ENCODE measurements around the gene APPL2. TPM values are rescaled to one million over a fixed set of nuclear protein-coding genes. Genes with fewer than 3 reads are reported as not detected.
"Not testable (repeated sequence)": the region's sequence is repeated elsewhere in the genome, so short reads cannot be mapped to it uniquely, and the experiment has no call there.

APPL2 gene
- total RNA-seq, 1 experiment from 2014 or later: 44.1 TPM

GRCh38 chr12:105252901-105253300, 16.9 kb upstream of the APPL2 start:
- no peak overlapping the region for H3K9ac ChIP-seq (ENCODE audit: low read length)
- no peak overlapping the region for H2AFZ ChIP-seq (ENCODE audit: low read length)
- no peak overlapping the region for H3K4me3 ChIP-seq (ENCODE audit: low read length)
- H4K20me1 ChIP-seq (ENCODE audit: insufficient read depth, low read depth, low read length): no peaks in the 10 kb centered on the region
- no peak overlapping the region for H3K4me2 ChIP-seq (ENCODE audit: low read depth, low read length, poor library complexity, severe bottlenecking)
- H3K9me3 ChIP-seq (ENCODE audit: low read length): no peaks in the 10 kb centered on the region
- H3K27me3 ChIP-seq (ENCODE audit: low read length): no peaks in the 10 kb centered on the region
- H3K4me1 ChIP-seq (ENCODE audit: low read length): peaks cover 8% of the 10 kb centered on the region
- H3K79me2 ChIP-seq (ENCODE audit: low read length): no peaks in the 10 kb centered on the region
- DNase-seq: no peak
- H3K27ac ChIP-seq (ENCODE audit: low read length): no peak overlapping the region
- H3K36me3 ChIP-seq (ENCODE audit: insufficient read depth, low read length): no peaks in the 10 kb centered on the region; the same call in 1 of the 2 replicates
- no peaks in the 10 kb centered on the region for H3K9me2 ChIP-seq (replicated peaks; ENCODE audit: insufficient read depth, low read length)

DNA sequence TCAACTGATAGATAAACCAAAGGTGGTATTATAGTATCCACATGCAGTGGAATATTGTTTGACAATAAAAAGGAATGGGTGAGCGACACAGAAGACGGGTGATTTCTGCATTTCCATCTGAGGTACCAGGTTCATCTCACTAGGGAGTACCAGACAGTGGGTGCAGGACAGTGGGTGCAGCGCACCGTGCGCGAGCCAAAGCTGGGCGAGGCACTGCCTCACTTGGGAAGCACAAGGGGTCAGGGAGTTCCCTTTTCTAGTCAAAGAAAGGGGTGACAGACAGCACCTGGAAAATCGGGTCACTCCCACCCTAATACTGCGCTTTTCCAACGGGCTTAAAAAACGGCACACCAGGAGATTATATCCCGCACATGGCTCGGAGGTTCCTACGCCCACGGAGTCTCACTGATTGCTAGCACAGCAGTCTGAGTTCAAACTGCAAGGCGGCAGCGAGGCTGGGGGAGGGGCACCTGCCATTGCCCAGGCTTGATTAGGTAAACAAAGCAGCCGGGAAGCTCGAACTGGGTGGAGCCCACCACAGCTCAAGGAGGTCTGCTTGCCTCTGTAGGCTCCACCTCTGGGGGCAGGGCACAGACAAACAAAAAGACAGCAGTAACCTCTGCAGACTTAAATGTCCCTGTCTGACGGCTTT, 9.9 kb upstream of the APPL2 start:
- H4K20me1 ChIP-seq (ENCODE audit: insufficient read depth, low read depth, low read length); H2AFZ ChIP-seq (ENCODE audit: low read length): not testable (repeated sequence)

GRCh38 chr12:105245291-105245690, 9.3 kb upstream of the APPL2 start:
- Histone ChIP-seq H3K4me2 (ENCODE audit: low read depth, low read length, poor library complexity, severe bottlenecking) (no peak overlapping the region), H3K27me3 (ENCODE audit: low read length) (no peaks in the 10 kb centered on the region), H3K4me1 (ENCODE audit: low read length) (peaks cover 8% of the 10 kb centered on the region), H3K79me2 (ENCODE audit: low read length) (no peaks in the 10 kb centered on the region), H4K20me1 (ENCODE audit: insufficient read depth, low read depth, low read length) (no peaks in the 10 kb centered on the region), H3K9me2 (replicated peaks; ENCODE audit: insufficient read depth, low read length) (no peaks in the 10 kb centered on the region), H3K9me3 (ENCODE audit: low read length) (no peaks in the 10 kb centered on the region), H3K4me3 (ENCODE audit: low read length) (no peak overlapping the region), H3K27ac (ENCODE audit: low read length) (no peak overlapping the region), H2AFZ (ENCODE audit: low read length) (no peak overlapping the region), H3K9ac (ENCODE audit: low read length) (no peak overlapping the region), H3K36me3 (ENCODE audit: insufficient read depth, low read length) (no peaks in the 10 kb centered on the region)
- no peak for DNase-seq

More for the DNA sequence above, 9.9 kb upstream of the APPL2 start:
- not testable (repeated sequence) for H3K9me3 ChIP-seq (ENCODE audit: low read length); H3K4me2 ChIP-seq (ENCODE audit: low read depth, low read length, poor library complexity, severe bottlenecking); H3K9ac ChIP-seq (ENCODE audit: low read length); H3K79me2 ChIP-seq (ENCODE audit: low read length); H3K27ac ChIP-seq (ENCODE audit: low read length); DNase-seq; H3K27me3 ChIP-seq (ENCODE audit: low read length); H3K4me3 ChIP-seq (ENCODE audit: low read length); H3K4me1 ChIP-seq (ENCODE audit: low read length); H3K9me2 ChIP-seq (replicated peaks; ENCODE audit: insufficient read depth, low read length); H3K36me3 ChIP-seq (ENCODE audit: insufficient read depth, low read length)

GRCh38 chr12:105240228-105240627, 4.3 kb upstream of the APPL2 start:
- H3K79me2 ChIP-seq (ENCODE audit: low read length): peaks cover 4% of the 10 kb centered on the region; the same call in 1 of the 2 replicates
- peak overlapping the region; percentile 46; the same call in 1 of the 2 replicates for H2AFZ ChIP-seq (ENCODE audit: low read length)
- no peaks in the 10 kb centered on the region for H3K9me3 ChIP-seq (ENCODE audit: low read length)
- H3K9me2 ChIP-seq (replicated peaks; ENCODE audit: insufficient read depth, low read length): no peaks in the 10 kb centered on the region
- peaks cover 21% of the 10 kb centered on the region for H3K4me1 ChIP-seq (ENCODE audit: low read length)
- H3K4me3 ChIP-seq (ENCODE audit: low read length): no peak overlapping the region
- no peak overlapping the region for H3K4me2 ChIP-seq (ENCODE audit: low read depth, low read length, poor library complexity, severe bottlenecking)
- H3K27me3 ChIP-seq (ENCODE audit: low read length): no peaks in the 10 kb centered on the region
- no peak overlapping the region for H3K27ac ChIP-seq (ENCODE audit: low read length)
- no peak overlapping the region for H3K9ac ChIP-seq (ENCODE audit: low read length)
- no peaks in the 10 kb centered on the region for H3K36me3 ChIP-seq (ENCODE audit: insufficient read depth, low read length)
- no peaks in the 10 kb centered on the region for H4K20me1 ChIP-seq (ENCODE audit: insufficient read depth, low read depth, low read length)
- DNase-seq: peak; percentile 49

- H3K4me3 ChIP-seq (ENCODE audit: low read length): no peak overlapping the region
- no peaks in the 10 kb centered on the region for H3K36me3 ChIP-seq (ENCODE audit: insufficient read depth, low read length)
- no peak for DNase-seq
- H3K4me1 ChIP-seq (ENCODE audit: low read length): peaks cover 30% of the 10 kb centered on the region
- no peaks in the 10 kb centered on the region for H3K9me3 ChIP-seq (ENCODE audit: low read length)
- H3K9ac ChIP-seq (ENCODE audit: low read length): no peak overlapping the region
- H3K9me2 ChIP-seq (replicated peaks; ENCODE audit: insufficient read depth, low read length): no peaks in the 10 kb centered on the region
- H4K20me1 ChIP-seq (ENCODE audit: insufficient read depth, low read depth, low read length): no peaks in the 10 kb centered on the region
- H3K27me3 ChIP-seq (ENCODE audit: low read length): no peaks in the 10 kb centered on the region
- peaks cover 12% of the 10 kb centered on the region for H3K79me2 ChIP-seq (ENCODE audit: low read length)
- no peak overlapping the region for H3K4me2 ChIP-seq (ENCODE audit: low read depth, low read length, poor library complexity, severe bottlenecking)
- no peak overlapping the region for H2AFZ ChIP-seq (ENCODE audit: low read length)
- no peak overlapping the region for H3K27ac ChIP-seq (ENCODE audit: low read length)
Measured at GRCh38 chr12:105239304-105239703, 3.3 kb upstream of the APPL2 start.

DNA sequence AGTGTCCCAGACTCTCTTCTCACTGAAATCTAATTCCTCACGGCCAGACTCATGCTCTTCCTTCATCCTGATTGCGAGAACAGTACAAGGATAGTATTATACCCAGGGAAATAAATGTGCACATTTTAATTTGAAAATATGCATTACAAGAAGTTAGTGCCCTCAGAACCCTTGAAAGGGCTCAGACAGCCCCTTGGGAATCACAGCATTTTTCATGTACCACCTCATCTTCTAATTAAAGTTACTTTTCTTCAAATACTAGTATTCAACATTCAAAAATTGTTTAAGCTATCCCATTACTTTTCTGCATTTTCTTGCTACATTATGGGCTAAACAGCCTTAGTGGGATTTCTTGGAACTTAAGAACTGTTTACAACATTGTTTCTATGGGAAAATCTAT, 1.7 kb upstream of the APPL2 start:
- H3K4me3 ChIP-seq (ENCODE audit: low read length): no peak overlapping the region
- H3K27ac ChIP-seq (ENCODE audit: low read length): no peak overlapping the region
- H3K4me1 ChIP-seq (ENCODE audit: low read length): peaks cover 46% of the 10 kb centered on the region
- H3K9me3 ChIP-seq (ENCODE audit: low read length): no peaks in the 10 kb centered on the region
- H4K20me1 ChIP-seq (ENCODE audit: insufficient read depth, low read depth, low read length): no peaks in the 10 kb centered on the region
- no peak overlapping the region for H2AFZ ChIP-seq (ENCODE audit: low read length)
- no peaks in the 10 kb centered on the region for H3K36me3 ChIP-seq (ENCODE audit: insufficient read depth, low read length)
- H3K9me2 ChIP-seq (replicated peaks; ENCODE audit: insufficient read depth, low read length): no peaks in the 10 kb centered on the region
- no peak overlapping the region for H3K4me2 ChIP-seq (ENCODE audit: low read depth, low read length, poor library complexity, severe bottlenecking)
- H3K79me2 ChIP-seq (ENCODE audit: low read length): peaks cover 27% of the 10 kb centered on the region
- DNase-seq: no peak
- H3K27me3 ChIP-seq (ENCODE audit: low read length): no peaks in the 10 kb centered on the region
- H3K9ac ChIP-seq (ENCODE audit: low read length): no peak overlapping the region

- Histone ChIP-seq H3K27ac (ENCODE audit: low read length) (peak overlapping the region; percentile 14; the same call in 1 of the 2 replicates), H4K20me1 (ENCODE audit: insufficient read depth, low read depth, low read length) (no peaks in the 10 kb centered on the region), H3K9ac (ENCODE audit: low read length) (peak overlapping the region; percentile 82), H3K4me2 (ENCODE audit: low read depth, low read length, poor library complexity, severe bottlenecking) (peak overlapping the region; percentile 83), H3K4me1 (ENCODE audit: low read length) (peaks cover 38% of the 10 kb centered on the region), H3K79me2 (ENCODE audit: low read length) (peaks cover 49% of the 10 kb centered on the region), H3K27me3 (ENCODE audit: low read length) (no peaks in the 10 kb centered on the region), H3K9me3 (ENCODE audit: low read length) (no peaks in the 10 kb centered on the region), H3K4me3 (ENCODE audit: low read length) (peak overlapping the region; percentile 77), H3K36me3 (ENCODE audit: insufficient read depth, low read length) (peaks cover 6% of the 10 kb centered on the region; the same call in 1 of the 2 replicates), H2AFZ (ENCODE audit: low read length) (peak overlapping the region; percentile 60; the same call in 1 of the 2 replicates), H3K9me2 (replicated peaks; ENCODE audit: insufficient read depth, low read length) (no peaks in the 10 kb centered on the region)
- DNase-seq: peak; percentile 56
Measured at GRCh38 chr12:105235281-105235731, 668 bp downstream of the APPL2 start.

- Histone ChIP-seq H3K4me1 (ENCODE audit: low read length) (peaks cover 33% of the 10 kb centered on the region), H3K4me2 (ENCODE audit: low read depth, low read length, poor library complexity, severe bottlenecking) (peak overlapping the region; percentile 83), H3K27ac (ENCODE audit: low read length) (no peak overlapping the region), H3K4me3 (ENCODE audit: low read length) (peak overlapping the region; percentile 77), H3K9me2 (replicated peaks; ENCODE audit: insufficient read depth, low read length) (no peaks in the 10 kb centered on the region), H3K79me2 (ENCODE audit: low read length) (peaks cover 52% of the 10 kb centered on the region), H3K27me3 (ENCODE audit: low read length) (no peaks in the 10 kb centered on the region), H3K36me3 (ENCODE audit: insufficient read depth, low read length) (peaks cover 6% of the 10 kb centered on the region; the same call in 1 of the 2 replicates), H4K20me1 (ENCODE audit: insufficient read depth, low read depth, low read length) (no peaks in the 10 kb centered on the region), H3K9me3 (ENCODE audit: low read length) (no peaks in the 10 kb centered on the region), H2AFZ (ENCODE audit: low read length) (no peak overlapping the region), H3K9ac (ENCODE audit: low read length) (peak overlapping the region; percentile 82)
- no peak for DNase-seq
Measured at GRCh38 chr12:105234197-105234596, 1.8 kb downstream of the APPL2 start.
